ENCODE data around the gene RSU1. TPM values are rescaled to one million over a fixed set of nuclear protein-coding genes. Genes with fewer than 3 reads are reported as not detected.

The RSU1 gene
- total RNA-seq, 6 donors from 2014 or later = 36.7 to 81.4 (median 48.0) TPM

GRCh38 chr10:16789765-16790164 lies 27.5 kb downstream of the RSU1 start:
- H3K27ac ChIP-seq = no peak overlapping the region
- no peaks in the 10 kb centered on the region for H3K4me1 ChIP-seq
- no peaks in the 10 kb centered on the region for H3K9me3 ChIP-seq
- H3K36me3 ChIP-seq = no peaks in the 10 kb centered on the region
- ATAC-seq (ENCODE audit: low FRiP score in 2 of 2) = no peak
- 81 to 92% methylated on average over 4 of the region's 4 CpGs for WGBS, 2 donors
- no peak overlapping the region for H3K4me3 ChIP-seq
- no peaks in the 10 kb centered on the region for H3K27me3 ChIP-seq
- DNase-seq = no peak
- TF ChIP-seq CTCF (IDR thresholded peaks at IDR 0.05) (no peak), POLR2AphosphoS5 (IDR thresholded peaks at IDR 0.05) (no peak), POLR2A (IDR thresholded peaks at IDR 0.05) (no peak), EP300 (IDR thresholded peaks at IDR 0.05) (no peak)

- ATAC-seq (ENCODE audit: low FRiP score in 2 of 2) (no peak), DNase-seq (no peak)
- Histone ChIP-seq H3K36me3 (no peaks in the 10 kb centered on the region), H3K4me3 (no peak overlapping the region), H3K27me3 (no peaks in the 10 kb centered on the region), H3K4me1 (no peaks in the 10 kb centered on the region), H3K9me3 (no peaks in the 10 kb centered on the region), H3K27ac (no peak overlapping the region)
- WGBS, 2 donors = 82 to 83% methylated on average over 7 of the region's 7 CpGs
- no peak for TF ChIP-seq EP300 (IDR thresholded peaks at IDR 0.05)
Observed at GRCh38 chr10:16789261-16789660, 28.0 kb downstream of the RSU1 start.

GRCh38 chr10:16788778-16789177 lies 28.4 kb downstream of the RSU1 start:
- DNase-seq (no peak), ATAC-seq (ENCODE audit: low FRiP score in 2 of 2) (no peak)
- no peaks in the 10 kb centered on the region for H3K27me3 ChIP-seq
- no peaks in the 10 kb centered on the region for H3K9me3 ChIP-seq
- H3K4me3 ChIP-seq = no peak overlapping the region
- H3K4me1 ChIP-seq = no peaks in the 10 kb centered on the region
- H3K36me3 ChIP-seq = no peaks in the 10 kb centered on the region
- TF ChIP-seq CTCF (IDR thresholded peaks at IDR 0.05) (no peak), POLR2A (IDR thresholded peaks at IDR 0.05) (no peak), POLR2AphosphoS5 (IDR thresholded peaks at IDR 0.05) (no peak), EP300 (IDR thresholded peaks at IDR 0.05) (no peak)
- WGBS, 2 donors = 91 to 93% methylated on average over 3 of the region's 3 CpGs
- no peak overlapping the region for H3K27ac ChIP-seq

GRCh38 chr10:16788125-16788524 lies 29.1 kb downstream of the RSU1 start:
- TF ChIP-seq CTCF (IDR thresholded peaks at IDR 0.05) = no peak
- TF ChIP-seq POLR2AphosphoS5 (IDR thresholded peaks at IDR 0.05) = no peak
- no peak for TF ChIP-seq EP300 (IDR thresholded peaks at IDR 0.05)
- no peak for TF ChIP-seq POLR2A (IDR thresholded peaks at IDR 0.05)

GRCh38 chr10:16787361-16787791 lies 29.8 kb downstream of the RSU1 start:
- Histone ChIP-seq H3K27ac (no peak overlapping the region), H3K9me3 (no peaks in the 10 kb centered on the region), H3K4me3 (no peak overlapping the region), H3K36me3 (no peaks in the 10 kb centered on the region), H3K27me3 (no peaks in the 10 kb centered on the region), H3K4me1 (no peaks in the 10 kb centered on the region)
- WGBS, 2 donors = 89 to 93% methylated on average over 12 of the region's 12 CpGs
- DNase-seq (peak in 1 of 2 donors; percentile 45), ATAC-seq (ENCODE audit: low FRiP score in 2 of 2) (no peak)
- TF ChIP-seq CTCF (IDR thresholded peaks at IDR 0.05) (no peak), POLR2AphosphoS5 (IDR thresholded peaks at IDR 0.05) (no peak), POLR2A (IDR thresholded peaks at IDR 0.05) (no peak), EP300 (IDR thresholded peaks at IDR 0.05) (no peak)

More at GRCh38 chr10:16788125-16788524, 29.1 kb downstream of the RSU1 start:
- no peaks in the 10 kb centered on the region for H3K4me1 ChIP-seq
- DNase-seq (no peak), ATAC-seq (ENCODE audit: low FRiP score in 2 of 2) (no peak)
- no peaks in the 10 kb centered on the region for H3K9me3 ChIP-seq
- H3K4me3 ChIP-seq = no peak overlapping the region
- no peaks in the 10 kb centered on the region for H3K36me3 ChIP-seq
- H3K27ac ChIP-seq = no peak overlapping the region
- WGBS, 2 donors = 92 to 94% methylated on average over 6 of the region's 6 CpGs
- no peaks in the 10 kb centered on the region for H3K27me3 ChIP-seq
